K562 (cell line): ENCODE results near the gene MEIKIN. TPM values are rescaled to one million over a fixed set of nuclear protein-coding genes. Genes with fewer than 3 reads are reported as not detected.
A peak's percentile ranks its signal among the peaks of the same experiment; 100 is the strongest.

Source experiments
- ARNT ChIP-seq, 2 experiments: fragments of 450-650 bp; IDR thresholded peaks; 2 replicates each; pipeline ENCODE4 v1.6.1; 2016; ENCODE audit warnings: mild to moderate bottlenecking in 1 of 2
- ATF1 ChIP-seq, 2 experiments: fragments of 450-650 bp in 1 of 2; IDR thresholded peaks; 2 replicates each; pipeline ENCODE4 v1.6.1; 2016; ENCODE audit warnings: missing compliant biosample characterization in 1 of 2, missing genetic modification characterization in 1 of 2
- COPS2 ChIP-seq: fragments of 450-650 bp; conservative IDR thresholded peaks from 2 replicates; pipeline ENCODE4 v1.6.1; 2016; ENCODE audit warnings: mild to moderate bottlenecking, moderate library complexity
- ETV5 ChIP-seq: sonication (generic); formaldehyde crosslinking; IDR thresholded peaks from 2 replicates; pipeline ENCODE4 v1.4.0; 2020; ENCODE audit warnings: low read depth, mild to moderate bottlenecking, missing genetic modification reagents
- FOXK2 ChIP-seq, 2 experiments: fragments of 450-650 bp; IDR thresholded peaks in 1 of 2; conservative IDR thresholded peaks in 1 of 2; 2 replicates each; pipeline ENCODE4 v1.6.1; 2016; ENCODE audit warnings: low read depth in 2 of 2, mild to moderate bottlenecking in 1 of 2
- FUS ChIP-seq: fragments of 200-400 bp; formaldehyde crosslinking; optimal IDR thresholded peaks from 2 replicates; pipeline ENCODE3; 2017; ENCODE audit warnings: low read depth, low read length
- HBP1 ChIP-seq: fragments of 450-650 bp; formaldehyde crosslinking; IDR thresholded peaks from 2 replicates; pipeline ENCODE4 v1.4.0; 2022; ENCODE audit warnings: missing genetic modification characterization
- HOXB6 ChIP-seq: fragments of 250-450 bp; sonication (Bioruptor Pico); IDR thresholded peaks from 2 replicates; pipeline ENCODE4 v1.5.1; 2022; ENCODE audit warnings: mild to moderate bottlenecking, borderline replicate concordance
- KDM5B ChIP-seq: fragments of 200-600 bp; sonication (generic); IDR thresholded peaks from 2 replicates; pipeline ENCODE4 v1.6.1; 2012; ENCODE audit warnings: low read depth, mild to moderate bottlenecking, moderate library complexity, low read length, control low read depth, inconsistent platforms; ENCODE audit not compliant: insufficient replicate concordance
- LEF1 ChIP-seq: fragments of 450-650 bp; IDR thresholded peaks from 2 replicates; pipeline ENCODE4 v1.6.1; 2016; ENCODE audit warnings: mild to moderate bottlenecking
- MBD2 ChIP-seq: sonication (generic); IDR thresholded peaks from 2 replicates; pipeline ENCODE4 v1.6.1; 2016; ENCODE audit warnings: low read depth, borderline replicate concordance
- NBN ChIP-seq: fragments of 450-650 bp; IDR thresholded peaks from 2 replicates; pipeline ENCODE4 v1.6.1; 2016; ENCODE audit warnings: low read depth, mild to moderate bottlenecking
- POLR2A ChIP-seq: fragments of 450-650 bp; conservative IDR thresholded peaks from 2 replicates; pipeline ENCODE4 v1.6.1; 2016
- STAG1 ChIP-seq: sonication (generic); formaldehyde crosslinking; IDR thresholded peaks from 2 replicates; pipeline ENCODE4 v1.5.0; 2020; ENCODE audit warnings: missing genetic modification reagents, borderline replicate concordance
- TBL1XR1 ChIP-seq, 2 experiments: IDR thresholded peaks; 2 replicates each; pipeline ENCODE4 v1.6.1; 2012; ENCODE audit warnings: improper control_type of control experiment in 2 of 2, low read length in 2 of 2, mild to moderate bottlenecking in 1 of 2
- ZFPM2 ChIP-seq: fragments of 250-450 bp; sonication (Bioruptor Pico); IDR thresholded peaks from 2 replicates; pipeline ENCODE4 v1.5.1; 2022; ENCODE audit warnings: mild to moderate bottlenecking
- ZKSCAN3 ChIP-seq: fragments of 250-450 bp; sonication (Bioruptor Pico); IDR thresholded peaks from 2 replicates; pipeline ENCODE4 v1.4.0; 2020
- ZNF124 ChIP-seq: sonication (generic); formaldehyde crosslinking; IDR thresholded peaks from 2 replicates; pipeline ENCODE4 v1.8.1; 2022; ENCODE audit warnings: missing genetic modification reagents
- ZNF175 ChIP-seq: fragments of 200-800 bp; sonication (Bioruptor generic); IDR thresholded peaks from 2 replicates; pipeline ENCODE4 v1.6.1; 2016; ENCODE audit warnings: low read depth, mild to moderate bottlenecking, missing genetic modification characterization, missing compliant biosample characterization
- ZNF212 ChIP-seq: fragments of 450-650 bp; formaldehyde crosslinking; IDR thresholded peaks from 2 replicates; pipeline ENCODE4 v1.4.0; 2020; ENCODE audit warnings: mild to moderate bottlenecking
- ZNF395 ChIP-seq: fragments of 200-800 bp; sonication (Bioruptor generic); IDR thresholded peaks from 2 replicates; pipeline ENCODE4 v1.6.1; 2017; ENCODE audit warnings: missing genetic modification characterization, missing compliant biosample characterization
- ZNF445 ChIP-seq: fragments of 250-450 bp; sonication (Bioruptor Pico); IDR thresholded peaks from 2 replicates; pipeline ENCODE4 v1.4.0; 2020; ENCODE audit warnings: low read depth, mild to moderate bottlenecking, moderate library complexity
- ZNF551 ChIP-seq: fragments of 250-450 bp; sonication (Bioruptor Pico); IDR thresholded peaks from 2 replicates; pipeline ENCODE4 v1.5.0; 2021; ENCODE audit warnings: mild to moderate bottlenecking, moderate library complexity
- polyA plus RNA-seq, 8 experiments: library from polyadenylated mRNA; depleted of rRNA in 4 of 8; stranded (reverse) in 5 of 8; unstranded in 3 of 8; fragments of >200 nt; fragmentation: Nextera tagmentation in 2 of 8; fragmentation: Illumina TruSeq in 1 of 8; extraction: Ambion mirVana in 2 of 8; extraction: Trizol in 1 of 8; gene quantifications; 2 replicates each; pipeline versions ENCODE4 v1.2.1 to v1.2.3, GENCODE V29; 2011 to 2014; ENCODE audit warnings: inconsistent platforms in 1 of 8, missing spikeins in 1 of 8
- total RNA-seq, 7 experiments: library from RNA; depleted of rRNA in 6 of 7; stranded (reverse); fragments of >200 nt in 6 of 7; fragmentation: Illumina TruSeq in 2 of 7; extraction: Trizol in 2 of 7; gene quantifications; 2 replicates each; pipeline versions ENCODE4 v1.2.1 to v1.2.3, GENCODE V29; 2011 to 2021; ENCODE audit warnings: low replicate concordance in 1 of 7
- TF ChIP-seq, protein P1 (sequence below): sonication (generic); formaldehyde crosslinking; IDR thresholded peaks from 2 replicates; pipeline ENCODE4 v1.9.0; 2022; ENCODE audit warnings: mild to moderate bottlenecking, missing genetic modification reagents
- TF ChIP-seq, protein P2 (sequence below): IDR thresholded peaks from 2 replicates; pipeline ENCODE4 v1.6.1; 2011; ENCODE audit not compliant: insufficient read length; ENCODE audit errors: extremely low read depth

The MEIKIN gene
- total and polyA plus RNA-seq, 9 of the 15 experiments (the other 6 are each of a cell fraction or from before 2014, with no cell fraction given): 0.18 TPM; not detected in 8

DNA sequence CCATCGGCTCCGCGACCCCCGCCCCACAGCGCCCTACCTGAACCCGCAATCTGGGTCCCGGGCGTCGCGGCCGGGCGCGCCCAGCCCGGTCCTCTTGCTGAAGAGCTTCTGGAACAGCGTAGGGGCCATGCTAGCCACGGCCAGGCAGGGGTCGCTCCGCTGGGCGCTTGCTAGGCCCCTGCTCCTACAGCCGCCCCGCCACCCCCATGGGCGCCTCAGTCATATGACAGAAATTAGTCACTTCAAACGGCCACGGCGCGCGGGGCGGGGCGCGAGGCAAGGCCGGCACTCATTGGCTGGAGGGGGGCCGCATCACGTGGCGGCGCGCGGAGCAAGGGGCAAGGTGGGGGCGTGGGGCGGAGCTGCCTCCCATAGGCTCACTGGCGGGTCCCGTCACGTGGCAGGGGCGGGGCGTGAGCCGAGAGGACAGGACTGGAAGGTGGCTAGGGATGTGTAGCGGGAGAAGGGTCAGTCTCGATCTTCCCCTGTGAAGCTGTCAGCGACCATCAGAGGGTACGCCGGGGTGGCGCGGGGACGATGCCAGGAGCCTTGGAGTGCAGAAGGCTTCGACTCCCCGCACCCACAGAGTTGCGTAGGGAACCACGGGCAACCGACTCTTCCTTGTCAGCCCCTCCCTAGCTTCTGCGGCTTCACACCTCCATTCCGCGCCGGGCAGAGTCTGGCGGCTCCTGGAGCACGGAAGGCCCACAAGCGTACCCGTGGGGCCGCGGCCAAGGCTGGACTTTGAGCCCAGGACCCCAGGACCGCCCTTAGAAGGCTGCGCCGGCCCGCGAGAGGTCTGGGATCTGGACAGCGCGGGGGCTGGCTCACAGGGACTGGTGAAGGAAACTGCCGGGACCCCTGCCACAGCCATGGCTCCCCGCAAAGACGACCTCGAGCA is 148.4 kb downstream of the MEIKIN start, which contains the start of gene FNIP1 (continued):
- TF ChIP-seq ARNT (IDR thresholded peaks at IDR 0.05): no peak
- TF ChIP-seq, protein P1, sequence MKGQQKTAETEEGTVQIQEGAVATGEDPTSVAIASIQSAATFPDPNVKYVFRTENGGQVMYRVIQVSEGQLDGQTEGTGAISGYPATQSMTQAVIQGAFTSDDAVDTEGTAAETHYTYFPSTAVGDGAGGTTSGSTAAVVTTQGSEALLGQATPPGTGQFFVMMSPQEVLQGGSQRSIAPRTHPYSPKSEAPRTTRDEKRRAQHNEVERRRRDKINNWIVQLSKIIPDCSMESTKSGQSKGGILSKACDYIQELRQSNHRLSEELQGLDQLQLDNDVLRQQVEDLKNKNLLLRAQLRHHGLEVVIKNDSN: peak; percentile 100
- TF ChIP-seq STAG1 (CRISPR knock-in tag): no peak
- no peak for TF ChIP-seq ZFPM2 (CRISPR knock-in tag)
- TF ChIP-seq KDM5B: peak; percentile 95
- peak; percentile 5; the same call in 1 of the 2 replicates for TF ChIP-seq ATF1 (CRISPR knock-in tag; IDR thresholded peaks at IDR 0.05)
- TF ChIP-seq ATF1 (tag; IDR thresholded peaks at IDR 0.05): peak; percentile 94
- TF ChIP-seq ETV5: peak; percentile 65; the same call in 1 of the 2 replicates
- peak; percentile 25; the same call in 1 of the 2 replicates for TF ChIP-seq LEF1
- TF ChIP-seq COPS2: no peak
- peak; percentile 82; the same call in 1 of the 2 replicates for TF ChIP-seq ZNF212 (CRISPR knock-in tag)
- TF ChIP-seq, protein P2, sequence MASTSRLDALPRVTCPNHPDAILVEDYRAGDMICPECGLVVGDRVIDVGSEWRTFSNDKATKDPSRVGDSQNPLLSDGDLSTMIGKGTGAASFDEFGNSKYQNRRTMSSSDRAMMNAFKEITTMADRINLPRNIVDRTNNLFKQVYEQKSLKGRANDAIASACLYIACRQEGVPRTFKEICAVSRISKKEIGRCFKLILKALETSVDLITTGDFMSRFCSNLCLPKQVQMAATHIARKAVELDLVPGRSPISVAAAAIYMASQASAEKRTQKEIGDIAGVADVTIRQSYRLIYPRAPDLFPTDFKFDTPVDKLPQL: peak; percentile 8
- 0 out of 2 replicates have a peak, but pooled peaks have one; percentile 35 for TF ChIP-seq ZNF175 (CRISPR knock-in tag)
- no peak for TF ChIP-seq ZNF551 (CRISPR knock-in tag)
- no peak for TF ChIP-seq TBL1XR1 (IDR thresholded peaks at IDR 0.05; ENCODE audit: low read length in 2 of 2)
- TF ChIP-seq MBD2: peak; percentile 78; the same call in 1 of the 2 replicates
- peak; percentile 6 for TF ChIP-seq ZNF395 (CRISPR knock-in tag)
- peak in 1 of 2 experiments; percentile 43; a peak in 1 of 4 replicates for TF ChIP-seq FOXK2 (conservative IDR thresholded peaks at IDR 0.05 in 1 of 2, IDR thresholded peaks at IDR 0.05 in 1 of 2; ENCODE audit: low read depth in 2 of 2)
- TF ChIP-seq NBN: peak; percentile 66
- TF ChIP-seq ZKSCAN3: no peak
- TF ChIP-seq HOXB6 (CRISPR knock-in tag): no peak
- TF ChIP-seq FUS: no peak
- no peak for TF ChIP-seq HBP1 (CRISPR knock-in tag)
- peak; percentile 95 for TF ChIP-seq POLR2A
- 0 out of 2 replicates have a peak, but pooled peaks have one; percentile 12 for TF ChIP-seq ZNF124 (CRISPR knock-in tag)
- 0 out of 2 replicates have a peak, but pooled peaks have one; percentile 37 for TF ChIP-seq ZNF445 (CRISPR knock-in tag)
